ENCODE results near the gene RPL35. TPM values are rescaled to one million over a fixed set of nuclear protein-coding genes. Genes with fewer than 3 reads are reported as not detected.

Gene RPL35
- total and polyA plus RNA-seq, 7 experiments from 2014 or later, result 1,415 to 2,135 (median 1,872) TPM

GRCh38 chr9:124879226-124879625 lies 17.5 kb upstream of the RPL35 start:
- ChIA-PET POLR2A (no interaction called here), CTCF (no interaction called here)
- Mint-ChIP-seq H3K4me3 (no peak overlapping the region), H3K36me3 (peaks cover 10 to 50% (median 24%) of the 10 kb centered on the region in 5 donors), H3K9me3 (no peaks in the 10 kb centered on the region), H3K27ac (peak overlapping the region in 1 of 9 donors; percentile 76), H3K27me3 (no peaks in the 10 kb centered on the region), H3K4me1 (peaks cover 0 to 14% (median 10%) of the 10 kb centered on the region in 7 donors)
- H3K27ac ChIP-seq (ENCODE audit: low read depth, low read length), result no peak overlapping the region
- DNase-seq, result peak in 1 of 9 donors; percentile 2
- peaks cover 0 to 23% of the 10 kb centered on the region in 2 donors for H3K4me1 ChIP-seq (ENCODE audit: control insufficient read depth in 2 of 2, insufficient read depth in 2 of 2, low read length in 2 of 2)
- H3K9me3 ChIP-seq (ENCODE audit: control insufficient read depth in 2 of 3, low read length in 3 of 3), result no peaks in the 10 kb centered on the region
- intact Hi-C loops (cut with micrococcal nuclease), result no loop called here
- no peak overlapping the region for H3K4me3 ChIP-seq (ENCODE audit: low read length)
- peaks cover 24 to 87% (median 30%) of the 10 kb centered on the region in 3 experiments for H3K36me3 ChIP-seq (ENCODE audit: control insufficient read depth in 2 of 3, insufficient read depth in 3 of 3, low read length in 3 of 3)
- H3K27me3 ChIP-seq (ENCODE audit: control insufficient read depth in 2 of 2, insufficient read depth in 2 of 2, low read length in 2 of 2), result no peaks in the 10 kb centered on the region
- ATAC-seq, result no peak

GRCh38 chr9:124878518-124878917 lies 16.8 kb upstream of the RPL35 start:
- Mint-ChIP-seq H3K36me3 (peaks cover 10 to 48% (median 21%) of the 10 kb centered on the region in 5 donors), H3K27ac (no peak overlapping the region), H3K27me3 (no peaks in the 10 kb centered on the region), H3K9me3 (no peaks in the 10 kb centered on the region), H3K4me1 (peaks cover under 1 to 14% (median 10%) of the 10 kb centered on the region in 7 donors), H3K4me3 (no peak overlapping the region)
- H3K4me1 ChIP-seq (ENCODE audit: control insufficient read depth in 2 of 2, insufficient read depth in 2 of 2, low read length in 2 of 2), result peaks cover 0 to 30% of the 10 kb centered on the region in 2 donors
- intact Hi-C loops (cut with micrococcal nuclease), result no loop called here
- DNase-seq (peak in 1 of 9 donors; percentile 1), ATAC-seq (no peak)
- no peaks in the 10 kb centered on the region for H3K27me3 ChIP-seq (ENCODE audit: control insufficient read depth in 2 of 2, insufficient read depth in 2 of 2, low read length in 2 of 2)
- ChIA-PET POLR2A (interaction anchor here (1.2 to 1.8 kb wide), 2 partner anchors 10 to 15 kb away, joined by 3 to 5 read pairs; no protein-coding TSS in a partner anchor), CTCF (interaction anchor here (1.2 kb wide), 1 partner anchor 22 kb away, joined by 3 read pairs; no protein-coding TSS in a partner anchor)
- no peak overlapping the region for H3K4me3 ChIP-seq (ENCODE audit: low read length)
- peaks cover 28 to 93% (median 30%) of the 10 kb centered on the region in 3 experiments for H3K36me3 ChIP-seq (ENCODE audit: control insufficient read depth in 2 of 3, insufficient read depth in 3 of 3, low read length in 3 of 3)
- no peak overlapping the region for H3K27ac ChIP-seq (ENCODE audit: low read depth, low read length)
- H3K9me3 ChIP-seq (ENCODE audit: control insufficient read depth in 2 of 3, low read length in 3 of 3), result no peaks in the 10 kb centered on the region

GRCh38 chr9:124878021-124878420 lies 16.3 kb upstream of the RPL35 start:
- no peaks in the 10 kb centered on the region for H3K9me3 ChIP-seq (ENCODE audit: control insufficient read depth in 2 of 3, low read length in 3 of 3)
- no peak overlapping the region for H3K4me3 ChIP-seq (ENCODE audit: low read length)
- POLR2A ChIA-PET, result interaction anchor here (0.5 to 1.8 kb wide), 3 partner anchors 9 to 16 kb away, joined by 3 to 5 read pairs (median 4); no protein-coding TSS in a partner anchor
- peaks cover 30 to 98% (median 30%) of the 10 kb centered on the region in 3 experiments for H3K36me3 ChIP-seq (ENCODE audit: control insufficient read depth in 2 of 3, insufficient read depth in 3 of 3, low read length in 3 of 3)
- no peak overlapping the region for H3K4me3 Mint-ChIP-seq
- peaks cover 5 to 19% (median 13%) of the 10 kb centered on the region in 7 donors for H3K4me1 Mint-ChIP-seq
- CTCF ChIA-PET, result interaction anchor here (1.2 kb wide), 1 partner anchor 22 kb away, joined by 3 read pairs; no protein-coding TSS in a partner anchor
- no peaks in the 10 kb centered on the region for H3K9me3 Mint-ChIP-seq
- no peaks in the 10 kb centered on the region for H3K27me3 Mint-ChIP-seq
- intact Hi-C loops (cut with micrococcal nuclease), result no loop called here
- H3K4me1 ChIP-seq (ENCODE audit: control insufficient read depth in 2 of 2, insufficient read depth in 2 of 2, low read length in 2 of 2), result peaks cover 0 to 35% of the 10 kb centered on the region in 2 donors
- DNase-seq (peak in 1 of 9 donors; percentile 4), ATAC-seq (no peak)
- no peak overlapping the region for H3K27ac ChIP-seq (ENCODE audit: low read depth, low read length)
- H3K27ac Mint-ChIP-seq, result no peak overlapping the region
- H3K36me3 Mint-ChIP-seq, result peaks cover 15 to 52% (median 26%) of the 10 kb centered on the region in 5 donors
- no peaks in the 10 kb centered on the region for H3K27me3 ChIP-seq (ENCODE audit: control insufficient read depth in 2 of 2, insufficient read depth in 2 of 2, low read length in 2 of 2)

- Mint-ChIP-seq H3K4me1 (peaks cover 14 to 26% (median 19%) of the 10 kb centered on the region in 7 donors), H3K27me3 (no peaks in the 10 kb centered on the region), H3K9me3 (no peaks in the 10 kb centered on the region), H3K27ac (peak overlapping the region in 2 of 9 donors; percentile 45 to 65), H3K36me3 (peaks cover 16 to 59% (median 26%) of the 10 kb centered on the region in 5 donors), H3K4me3 (no peak overlapping the region)
- intact Hi-C loops (cut with micrococcal nuclease), result no loop called here
- no peak overlapping the region for H3K4me3 ChIP-seq (ENCODE audit: low read length)
- CTCF ChIA-PET, result interaction anchor here (1.2 kb wide), 1 partner anchor 21 kb away, joined by 3 read pairs; no protein-coding TSS in a partner anchor
- DNase-seq (peak in 1 of 9 donors; percentile 6), ATAC-seq (no peak)
- H3K36me3 ChIP-seq (ENCODE audit: control insufficient read depth in 2 of 3, insufficient read depth in 3 of 3, low read length in 3 of 3), result peaks cover 30 to 97% (median 30%) of the 10 kb centered on the region in 3 experiments
- H3K27me3 ChIP-seq (ENCODE audit: control insufficient read depth in 2 of 2, insufficient read depth in 2 of 2, low read length in 2 of 2), result no peaks in the 10 kb centered on the region
- POLR2A ChIA-PET, result interaction anchor here (1.2 to 1.8 kb wide), 2 partner anchors 8 to 16 kb away, joined by 3 to 5 read pairs; no protein-coding TSS in a partner anchor
- no peak overlapping the region for H3K27ac ChIP-seq (ENCODE audit: low read depth, low read length)
- peaks cover 0 to 41% of the 10 kb centered on the region in 2 donors for H3K4me1 ChIP-seq (ENCODE audit: control insufficient read depth in 2 of 2, insufficient read depth in 2 of 2, low read length in 2 of 2)
- no peaks in the 10 kb centered on the region for H3K9me3 ChIP-seq (ENCODE audit: control insufficient read depth in 2 of 3, low read length in 3 of 3)
Observed at GRCh38 chr9:124877021-124877782, 15.4 kb upstream of the RPL35 start.

GRCh38 chr9:124875501-124875900 lies 13.7 kb upstream of the RPL35 start:
- H3K27me3 ChIP-seq (ENCODE audit: control insufficient read depth in 2 of 2, insufficient read depth in 2 of 2, low read length in 2 of 2), result no peaks in the 10 kb centered on the region
- no peak overlapping the region for H3K4me3 Mint-ChIP-seq
- peaks cover 16 to 56% (median 24%) of the 10 kb centered on the region in 5 donors for H3K36me3 Mint-ChIP-seq
- peaks cover 16 to 50% of the 10 kb centered on the region in 2 donors for H3K4me1 ChIP-seq (ENCODE audit: control insufficient read depth in 2 of 2, insufficient read depth in 2 of 2, low read length in 2 of 2)
- CTCF ChIA-PET, result no interaction called here
- intact Hi-C loops (cut with micrococcal nuclease), result no loop called here
- peaks cover 30 to 87% (median 31%) of the 10 kb centered on the region in 3 experiments for H3K36me3 ChIP-seq (ENCODE audit: control insufficient read depth in 2 of 3, insufficient read depth in 3 of 3, low read length in 3 of 3)
- DNase-seq, result peak in 1 of 9 donors; percentile 0
- no peak overlapping the region for H3K27ac ChIP-seq (ENCODE audit: low read depth, low read length)
- H3K4me1 Mint-ChIP-seq, result peaks cover 24 to 43% (median 36%) of the 10 kb centered on the region in 7 donors
- no peaks in the 10 kb centered on the region for H3K9me3 ChIP-seq (ENCODE audit: control insufficient read depth in 2 of 3, low read length in 3 of 3)
- no peaks in the 10 kb centered on the region for H3K9me3 Mint-ChIP-seq
- no peaks in the 10 kb centered on the region for H3K27me3 Mint-ChIP-seq
- H3K4me3 ChIP-seq (ENCODE audit: low read length), result no peak overlapping the region
- POLR2A ChIA-PET, result no interaction called here
- ATAC-seq, result no peak
- H3K27ac Mint-ChIP-seq, result no peak overlapping the region

- no peaks in the 10 kb centered on the region for H3K27me3 Mint-ChIP-seq
- H3K4me1 ChIP-seq (ENCODE audit: control insufficient read depth in 2 of 2, insufficient read depth in 2 of 2, low read length in 2 of 2), result peaks cover 20 to 52% of the 10 kb centered on the region in 2 donors
- DNase-seq (peak in 1 of 9 donors; percentile 6), ATAC-seq (no peak)
- H3K9me3 Mint-ChIP-seq, result peaks cover 0 to 3% (median 0%) of the 10 kb centered on the region in 11 donors
- H3K4me3 ChIP-seq (ENCODE audit: low read length), result no peak overlapping the region
- peaks cover 23 to 76% (median 26%) of the 10 kb centered on the region in 3 experiments for H3K36me3 ChIP-seq (ENCODE audit: control insufficient read depth in 2 of 3, insufficient read depth in 3 of 3, low read length in 3 of 3)
- H3K36me3 Mint-ChIP-seq, result peaks cover 16 to 48% (median 23%) of the 10 kb centered on the region in 5 donors
- intact Hi-C loops (cut with micrococcal nuclease), result loop anchor here in 1 of 2 donors (5.0 kb wide), 1 partner anchor 874 kb away; the partner anchor contains the start of gene PBX3
- ChIA-PET CTCF (no interaction called here), POLR2A (no interaction called here)
- H3K27ac ChIP-seq (ENCODE audit: low read depth, low read length), result no peak overlapping the region
- H3K27me3 ChIP-seq (ENCODE audit: control insufficient read depth in 2 of 2, insufficient read depth in 2 of 2, low read length in 2 of 2), result no peaks in the 10 kb centered on the region
- H3K4me3 Mint-ChIP-seq, result no peak overlapping the region
- no peaks in the 10 kb centered on the region for H3K9me3 ChIP-seq (ENCODE audit: control insufficient read depth in 2 of 3, low read length in 3 of 3)
- peak overlapping the region in 3 of 9 donors; percentile 42 to 68 (median 47) for H3K27ac Mint-ChIP-seq
- H3K4me1 Mint-ChIP-seq, result peaks cover 29 to 48% (median 39%) of the 10 kb centered on the region in 7 donors
Observed at GRCh38 chr9:124873664-124874063, 11.9 kb upstream of the RPL35 start.
